GM13976 (cell line): ENCODE measurements around the gene PI4K2A.

Experiments
- DNase-seq: peaks from one replicate; pipeline ENCODE4 v3.0.0; 2012; ENCODE audit warnings: low spot score
- CTCF ChIP-seq: IDR thresholded peaks from 2 replicates; pipeline ENCODE4 v1.5.1; 2012; ENCODE audit warnings: borderline replicate concordance, mild to moderate bottlenecking; ENCODE audit not compliant: insufficient read depth; ENCODE audit errors: extremely low read depth, missing control alignments, control extremely low read depth
- in situ Hi-C: fragments of 300-500 bp; cut with MboI; formaldehyde crosslinking; loops from one replicate; pipeline ENCODE4 v1.12.0; 2022; ENCODE audit warnings: low sequenced_read_pairs, mixed read lengths, inconsistent platforms; ENCODE audit not compliant: unreplicated experiment

Gene PI4K2A

GRCh38 chr10:97650726-97651125 is 10.3 kb downstream of the PI4K2A start:
- TF ChIP-seq CTCF: no peak
- DNase-seq: no peak
- in situ Hi-C loops: no loop called here

GRCh38 chr10:97651773-97652172 is 11.3 kb downstream of the PI4K2A start:
- in situ Hi-C loops: no loop called here
- no peak for TF ChIP-seq CTCF
- DNase-seq: no peak

- DNase-seq: no peak
- in situ Hi-C loops: no loop called here
- TF ChIP-seq CTCF: no peak
Observed at GRCh38 chr10:97656777-97657176, 16.3 kb downstream of the PI4K2A start.

GRCh38 chr10:97659589-97659988 is 19.1 kb downstream of the PI4K2A start:
- no peak for DNase-seq
- in situ Hi-C loops: no loop called here
- TF ChIP-seq CTCF: no peak

GRCh38 chr10:97664282-97664850 is 23.9 kb downstream of the PI4K2A start:
- TF ChIP-seq CTCF: no peak
- DNase-seq: no peak
- in situ Hi-C loops: no loop called here

GRCh38 chr10:97666992-97667391 is 26.5 kb downstream of the PI4K2A start:
- in situ Hi-C loops: no loop called here
- no peak for TF ChIP-seq CTCF

GRCh38 chr10:97667463-97667862 is 27.0 kb downstream of the PI4K2A start:
- no peak for TF ChIP-seq CTCF
- no peak for DNase-seq
- in situ Hi-C loops: no loop called here

More at GRCh38 chr10:97666992-97667391, 26.5 kb downstream of the PI4K2A start:
- DNase-seq: no peak
